ENCODE data around the gene TSC2. TPM values are rescaled to one million over a fixed set of nuclear protein-coding genes. Genes with fewer than 3 reads are reported as not detected.

Gene TSC2
- total and polyA plus RNA-seq, 2 experiments from 2014 or later: 123 to 152 TPM

GRCh38 chr16:2078096-2078495 is 30.3 kb downstream of the TSC2 start:
- peaks cover 11% of the 10 kb centered on the region for H3K36me3 ChIP-seq
- H3K9me3 ChIP-seq (ENCODE audit: low read depth): no peaks in the 10 kb centered on the region
- DNase-seq (ENCODE audit: low read depth in 1 of 2, low spot score in 1 of 2): no peak
- no peak for TF ChIP-seq CTCF (IDR thresholded peaks at IDR 0.05; ENCODE audit: low read depth, low read length)
- H3K4me1 ChIP-seq (ENCODE audit: low read depth): no peaks in the 10 kb centered on the region
- no peak overlapping the region for H3K27ac ChIP-seq
- H3K27me3 ChIP-seq: no peaks in the 10 kb centered on the region
- no peak overlapping the region for H3K4me3 ChIP-seq

DNA sequence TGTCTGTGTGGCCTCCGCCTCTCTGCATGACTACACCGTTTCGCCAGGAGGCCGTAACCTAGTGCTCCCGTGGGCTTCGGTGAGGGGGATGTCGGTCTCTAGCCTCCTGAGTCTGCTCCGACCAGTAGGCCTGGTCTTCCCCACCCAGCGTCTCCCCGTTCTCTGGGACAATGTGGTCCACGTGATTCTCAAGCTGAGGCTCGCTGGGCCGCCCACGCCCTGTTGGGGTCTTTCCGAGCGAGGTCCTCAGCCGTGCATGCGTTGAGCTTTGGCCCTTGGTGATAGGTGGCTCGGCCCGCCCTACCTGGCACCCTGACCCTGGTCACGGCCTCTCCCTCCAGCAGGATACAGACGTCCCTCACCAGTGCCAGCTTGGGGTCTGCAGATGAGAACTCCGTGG is 30.9 kb downstream of the TSC2 start:
- no peak overlapping the region for H3K4me3 ChIP-seq
- peaks cover 11% of the 10 kb centered on the region for H3K36me3 ChIP-seq
- H3K4me1 ChIP-seq (ENCODE audit: low read depth): no peaks in the 10 kb centered on the region
- no peak for DNase-seq (ENCODE audit: low read depth in 1 of 2, low spot score in 1 of 2)
- no peaks in the 10 kb centered on the region for H3K27me3 ChIP-seq
- H3K9me3 ChIP-seq (ENCODE audit: low read depth): no peaks in the 10 kb centered on the region
- no peak for TF ChIP-seq CTCF (IDR thresholded peaks at IDR 0.05; ENCODE audit: low read depth, low read length)
- H3K27ac ChIP-seq: no peak overlapping the region

GRCh38 chr16:2079311-2079800 is 31.6 kb downstream of the TSC2 start:
- H3K27ac ChIP-seq: no peak overlapping the region
- no peaks in the 10 kb centered on the region for H3K9me3 ChIP-seq (ENCODE audit: low read depth)
- H3K4me1 ChIP-seq (ENCODE audit: low read depth): no peaks in the 10 kb centered on the region
- H3K4me3 ChIP-seq: no peak overlapping the region
- no peak for TF ChIP-seq CTCF (IDR thresholded peaks at IDR 0.05; ENCODE audit: low read depth, low read length)
- no peak for DNase-seq (ENCODE audit: low read depth in 1 of 2, low spot score in 1 of 2)
- no peaks in the 10 kb centered on the region for H3K27me3 ChIP-seq
- peaks cover 10% of the 10 kb centered on the region for H3K36me3 ChIP-seq

- Histone ChIP-seq H3K36me3 (peaks cover 10% of the 10 kb centered on the region), H3K4me1 (ENCODE audit: low read depth) (no peaks in the 10 kb centered on the region), H3K27me3 (no peaks in the 10 kb centered on the region), H3K9me3 (ENCODE audit: low read depth) (no peaks in the 10 kb centered on the region), H3K27ac (no peak overlapping the region), H3K4me3 (no peak overlapping the region)
- no peak for DNase-seq (ENCODE audit: low read depth in 1 of 2, low spot score in 1 of 2)
- no peak for TF ChIP-seq CTCF (IDR thresholded peaks at IDR 0.05; ENCODE audit: low read depth, low read length)
Measured at GRCh38 chr16:2079991-2080390, 32.2 kb downstream of the TSC2 start.

- Histone ChIP-seq H3K4me3 (no peak overlapping the region), H3K27ac (no peak overlapping the region), H3K36me3 (peaks cover 12% of the 10 kb centered on the region), H3K27me3 (no peaks in the 10 kb centered on the region), H3K4me1 (ENCODE audit: low read depth) (no peaks in the 10 kb centered on the region), H3K9me3 (ENCODE audit: low read depth) (no peaks in the 10 kb centered on the region)
- no peak for DNase-seq (ENCODE audit: low read depth in 1 of 2, low spot score in 1 of 2)
- TF ChIP-seq CTCF (IDR thresholded peaks at IDR 0.05; ENCODE audit: low read depth, low read length): no peak
Measured at GRCh38 chr16:2081201-2082084, 33.7 kb downstream of the TSC2 start.

Measured in cardiac muscle cell (in vitro differentiated cells and primary cell).